C4-2B (cell line): Measurements from ENCODE around the gene KCTD5.

Source experiments
- CTCF ChIP-seq: fragments of 450-650 bp; conservative IDR thresholded peaks from 2 replicates; pipeline ENCODE4 v1.5.1; 2017; ENCODE audit warnings: mild to moderate bottlenecking
- ZFX ChIP-seq: fragments of 450-650 bp; IDR thresholded peaks from 2 replicates; pipeline ENCODE4 v1.6.1; 2017

DNA sequence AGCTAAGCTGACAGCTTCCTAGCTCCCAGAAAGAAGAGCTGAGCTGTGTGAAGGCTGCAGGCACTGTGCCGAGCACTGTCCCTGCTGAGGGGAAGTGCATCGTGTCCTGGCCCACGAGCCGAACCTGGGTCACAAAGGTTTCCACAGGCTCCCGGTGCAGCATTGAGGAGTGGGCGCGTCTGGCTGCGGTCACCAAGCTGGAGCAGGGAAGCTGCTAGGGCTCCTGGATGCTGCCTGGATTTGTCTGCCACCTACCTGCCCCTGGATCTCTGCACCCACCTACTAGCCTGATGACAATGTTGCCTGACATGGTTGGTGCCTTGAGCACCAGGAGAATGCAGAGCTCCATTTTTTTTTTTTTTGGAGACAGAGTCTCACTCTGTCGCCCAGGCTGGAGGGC, 63.6 kb downstream of the KCTD5 start:
- TF ChIP-seq CTCF = no peak
- no peak for TF ChIP-seq ZFX
